ENCODE measurements around the gene CXCR2.
A peak's percentile ranks its signal among the peaks of the same experiment; 100 is the strongest.

CXCR2 gene

DNA sequence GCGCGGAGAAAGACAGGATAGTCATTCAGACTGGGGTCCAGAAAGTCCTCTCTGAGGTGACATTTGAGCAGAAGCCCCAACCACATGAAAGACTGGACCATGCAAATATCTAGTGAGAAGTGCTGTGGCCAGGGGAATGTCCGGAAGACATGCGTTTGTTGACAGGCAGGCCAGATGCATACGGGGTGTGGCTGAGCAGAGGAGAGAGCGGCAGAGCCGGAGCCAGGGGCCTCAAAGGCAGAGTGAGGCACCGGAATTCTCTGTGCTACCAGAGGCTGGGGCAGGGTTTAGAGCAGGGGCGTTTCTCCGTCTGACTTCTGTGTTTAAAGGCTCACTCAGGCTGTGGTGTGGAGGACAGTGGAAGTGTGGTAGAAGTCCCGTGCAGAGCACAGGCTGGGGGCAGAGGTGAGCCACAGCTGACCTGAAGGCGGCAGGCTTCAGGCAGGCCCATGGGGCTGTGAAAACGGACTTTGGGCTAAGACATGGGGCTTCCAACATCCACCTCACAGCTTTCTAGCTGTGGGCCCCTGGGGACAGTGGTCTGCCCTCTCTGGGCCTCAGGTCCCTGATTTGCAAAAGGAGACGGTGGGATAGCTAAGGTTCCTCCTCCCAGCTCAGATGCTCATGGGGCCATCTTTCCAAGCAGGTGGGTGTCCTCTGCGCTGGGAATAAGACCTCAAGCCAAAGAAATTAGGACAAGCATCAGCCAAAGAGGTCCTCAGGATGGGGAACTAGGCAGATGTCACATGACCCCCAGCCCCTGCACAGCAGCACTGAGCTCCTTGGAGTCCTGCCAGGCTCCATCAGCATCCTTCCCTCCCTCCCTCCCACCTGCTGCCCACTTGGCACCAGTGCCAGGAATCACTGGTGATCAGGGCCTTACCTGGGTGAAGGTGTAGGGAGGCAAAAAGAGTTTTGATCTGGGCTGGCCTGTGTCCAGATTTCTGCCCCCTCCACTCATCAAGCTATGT is 45.6 kb upstream of the CXCR2 start (continued):
- TF ChIP-seq, protein P1, sequence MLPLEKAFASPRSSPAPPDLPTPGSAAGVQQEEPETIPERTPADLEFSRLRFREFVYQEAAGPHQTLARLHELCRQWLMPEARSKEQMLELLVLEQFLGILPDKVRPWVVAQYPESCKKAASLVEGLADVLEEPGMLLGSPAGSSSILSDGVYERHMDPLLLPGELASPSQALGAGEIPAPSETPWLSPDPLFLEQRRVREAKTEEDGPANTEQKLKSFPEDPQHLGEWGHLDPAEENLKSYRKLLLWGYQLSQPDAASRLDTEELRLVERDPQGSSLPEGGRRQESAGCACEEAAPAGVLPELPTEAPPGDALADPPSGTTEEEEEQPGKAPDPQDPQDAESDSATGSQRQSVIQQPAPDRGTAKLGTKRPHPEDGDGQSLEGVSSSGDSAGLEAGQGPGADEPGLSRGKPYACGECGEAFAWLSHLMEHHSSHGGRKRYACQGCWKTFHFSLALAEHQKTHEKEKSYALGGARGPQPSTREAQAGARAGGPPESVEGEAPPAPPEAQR (tag by site-specific recombination; IDR thresholded peaks at IDR 0.05), result no peak

DNA sequence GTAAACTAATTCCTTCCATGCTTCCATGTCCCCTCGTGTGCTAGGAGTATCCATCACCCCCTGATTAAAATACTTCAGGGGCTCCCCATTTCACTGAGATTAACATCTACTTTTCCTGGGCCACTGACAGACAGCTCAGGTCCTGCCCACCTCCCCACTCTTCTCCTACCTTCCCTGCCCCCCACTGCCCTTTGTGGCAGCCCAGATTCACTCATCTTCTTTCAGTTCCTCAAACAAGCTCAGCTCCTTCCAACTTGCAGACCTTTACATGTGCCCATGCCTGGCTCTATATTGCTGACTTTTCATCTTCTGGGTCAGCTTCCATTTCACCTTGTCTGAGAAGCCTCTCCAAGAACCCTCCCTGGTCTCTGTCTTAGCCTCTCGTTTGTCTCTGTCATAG is 44.8 kb upstream of the CXCR2 start:
- ChIA-PET POLR2A (no interaction called here), CTCF (interaction anchor here (0.6 to 4.0 kb wide), 3 partner anchors 12 to 1656 kb away, joined by 3 to 19 read pairs (median 3); partner anchors contain the start of gene RUFY4)
- Histone ChIP-seq H3K36me3 (ENCODE audit: control insufficient read depth in 2 of 2, insufficient read depth in 1 of 2, low read length in 2 of 2) (no peaks in the 10 kb centered on the region), H3K4me1 (ENCODE audit: control insufficient read depth, insufficient read depth, low read length) (no peaks in the 10 kb centered on the region), H3K9me3 (ENCODE audit: control insufficient read depth, insufficient read depth, low read depth, low read length) (no peaks in the 10 kb centered on the region), H3K4me3 (ENCODE audit: low read depth, low read length) (no peak overlapping the region), H3K27ac (ENCODE audit: extremely low read depth, low read depth, low read length) (no peak overlapping the region)
- 0 out of 2 replicates have a peak, but pooled peaks have one; percentile 37 for TF ChIP-seq ZNF239 (tag by site-specific recombination; IDR thresholded peaks at IDR 0.05)
- TF ChIP-seq, protein P2, sequence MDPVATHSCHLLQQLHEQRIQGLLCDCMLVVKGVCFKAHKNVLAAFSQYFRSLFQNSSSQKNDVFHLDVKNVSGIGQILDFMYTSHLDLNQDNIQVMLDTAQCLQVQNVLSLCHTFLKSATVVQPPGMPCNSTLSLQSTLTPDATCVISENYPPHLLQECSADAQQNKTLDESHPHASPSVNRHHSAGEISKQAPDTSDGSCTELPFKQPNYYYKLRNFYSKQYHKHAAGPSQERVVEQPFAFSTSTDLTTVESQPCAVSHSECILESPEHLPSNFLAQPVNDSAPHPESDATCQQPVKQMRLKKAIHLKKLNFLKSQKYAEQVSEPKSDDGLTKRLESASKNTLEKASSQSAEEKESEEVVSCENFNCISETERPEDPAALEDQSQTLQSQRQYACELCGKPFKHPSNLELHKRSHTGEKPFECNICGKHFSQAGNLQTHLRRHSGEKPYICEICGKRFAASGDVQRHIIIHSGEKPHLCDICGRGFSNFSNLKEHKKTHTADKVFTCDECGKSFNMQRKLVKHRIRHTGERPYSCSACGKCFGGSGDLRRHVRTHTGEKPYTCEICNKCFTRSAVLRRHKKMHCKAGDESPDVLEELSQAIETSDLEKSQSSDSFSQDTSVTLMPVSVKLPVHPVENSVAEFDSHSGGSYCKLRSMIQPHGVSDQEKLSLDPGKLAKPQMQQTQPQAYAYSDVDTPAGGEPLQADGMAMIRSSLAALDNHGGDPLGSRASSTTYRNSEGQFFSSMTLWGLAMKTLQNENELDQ (tag by site-specific recombination; IDR thresholded peaks at IDR 0.05; ENCODE audit: low read depth), result no peak
- no peak for TF ChIP-seq SP2 (tag by site-specific recombination; IDR thresholded peaks at IDR 0.05)
- no peak for TF ChIP-seq ZNF600 (tag by site-specific recombination; IDR thresholded peaks at IDR 0.05)
- no peak for TF ChIP-seq ZNF157 (tag by site-specific recombination; IDR thresholded peaks at IDR 0.05)
- TF ChIP-seq ZNF585B (tag by site-specific recombination; IDR thresholded peaks at IDR 0.05), result no peak

DNA sequence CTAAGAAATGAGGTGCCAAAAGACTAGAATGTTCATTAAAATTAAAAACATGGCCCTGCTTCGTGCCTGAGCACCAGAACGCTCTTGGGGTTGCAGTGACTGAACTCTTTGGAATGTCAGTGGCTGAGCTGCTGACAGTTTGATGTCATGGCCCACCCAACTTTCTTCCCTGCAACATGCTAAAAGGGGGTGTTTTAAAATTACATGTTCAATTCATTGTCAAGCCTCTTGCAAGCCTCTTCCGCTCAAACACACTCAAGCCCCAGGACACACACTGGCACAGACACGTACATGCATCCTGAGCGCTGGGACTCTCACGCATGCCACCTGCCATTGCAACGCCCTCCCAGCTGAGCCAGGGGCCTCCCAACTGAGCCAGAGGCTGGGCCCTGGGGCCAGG is 44.1 kb upstream of the CXCR2 start:
- POLR2A ChIA-PET, result no interaction called here
- TF ChIP-seq ZNF146 (tag by site-specific recombination; IDR thresholded peaks at IDR 0.05) (no peak), MEIS1 (CRISPR knock-in tag; IDR thresholded peaks at IDR 0.05; ENCODE audit: borderline replicate concordance) (no peak), ZNF548 (tag by site-specific recombination; IDR thresholded peaks at IDR 0.05) (no peak), ZNF544 (tag by site-specific recombination; IDR thresholded peaks at IDR 0.05) (no peak), ZNF391 (tag by site-specific recombination; IDR thresholded peaks at IDR 0.05; ENCODE audit: borderline replicate concordance, low read depth) (no peak), ZBTB7A (tag by site-specific recombination; IDR thresholded peaks at IDR 0.05; ENCODE audit: low read depth) (no peak), HOXC10 (CRISPR knock-in tag; IDR thresholded peaks at IDR 0.05) (no peak), ZNF335 (tag by site-specific recombination; conservative IDR thresholded peaks at IDR 0.05) (no peak), KLF16 (tag by site-specific recombination; IDR thresholded peaks at IDR 0.05) (no peak), ZNF138 (tag by site-specific recombination; IDR thresholded peaks at IDR 0.05; ENCODE audit: borderline replicate concordance) (no peak), OSR2 (tag by site-specific recombination; IDR thresholded peaks at IDR 0.05) (no peak), ZFHX2 (tag by site-specific recombination; conservative IDR thresholded peaks at IDR 0.05) (no peak), ZFP3 (tag by site-specific recombination; IDR thresholded peaks at IDR 0.05; ENCODE audit: low read depth) (no peak)
- TF ChIP-seq, protein P3, sequence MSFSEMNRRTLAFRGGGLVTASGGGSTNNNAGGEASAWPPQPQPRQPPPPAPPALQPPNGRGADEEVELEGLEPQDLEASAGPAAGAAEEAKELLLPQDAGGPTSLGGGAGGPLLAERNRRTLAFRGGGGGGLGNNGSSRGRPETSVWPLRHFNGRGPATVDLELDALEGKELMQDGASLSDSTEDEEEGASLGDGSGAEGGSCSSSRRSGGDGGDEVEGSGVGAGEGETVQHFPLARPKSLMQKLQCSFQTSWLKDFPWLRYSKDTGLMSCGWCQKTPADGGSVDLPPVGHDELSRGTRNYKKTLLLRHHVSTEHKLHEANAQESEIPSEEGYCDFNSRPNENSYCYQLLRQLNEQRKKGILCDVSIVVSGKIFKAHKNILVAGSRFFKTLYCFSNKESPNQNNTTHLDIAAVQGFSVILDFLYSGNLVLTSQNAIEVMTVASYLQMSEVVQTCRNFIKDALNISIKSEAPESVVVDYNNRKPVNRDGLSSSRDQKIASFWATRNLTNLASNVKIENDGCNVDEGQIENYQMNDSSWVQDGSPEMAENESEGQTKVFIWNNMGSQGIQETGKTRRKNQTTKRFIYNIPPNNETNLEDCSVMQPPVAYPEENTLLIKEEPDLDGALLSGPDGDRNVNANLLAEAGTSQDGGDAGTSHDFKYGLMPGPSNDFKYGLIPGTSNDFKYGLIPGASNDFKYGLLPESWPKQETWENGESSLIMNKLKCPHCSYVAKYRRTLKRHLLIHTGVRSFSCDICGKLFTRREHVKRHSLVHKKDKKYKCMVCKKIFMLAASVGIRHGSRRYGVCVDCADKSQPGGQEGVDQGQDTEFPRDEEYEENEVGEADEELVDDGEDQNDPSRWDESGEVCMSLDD (tag by site-specific recombination; IDR thresholded peaks at IDR 0.05), result no peak
- TF ChIP-seq, protein P4, sequence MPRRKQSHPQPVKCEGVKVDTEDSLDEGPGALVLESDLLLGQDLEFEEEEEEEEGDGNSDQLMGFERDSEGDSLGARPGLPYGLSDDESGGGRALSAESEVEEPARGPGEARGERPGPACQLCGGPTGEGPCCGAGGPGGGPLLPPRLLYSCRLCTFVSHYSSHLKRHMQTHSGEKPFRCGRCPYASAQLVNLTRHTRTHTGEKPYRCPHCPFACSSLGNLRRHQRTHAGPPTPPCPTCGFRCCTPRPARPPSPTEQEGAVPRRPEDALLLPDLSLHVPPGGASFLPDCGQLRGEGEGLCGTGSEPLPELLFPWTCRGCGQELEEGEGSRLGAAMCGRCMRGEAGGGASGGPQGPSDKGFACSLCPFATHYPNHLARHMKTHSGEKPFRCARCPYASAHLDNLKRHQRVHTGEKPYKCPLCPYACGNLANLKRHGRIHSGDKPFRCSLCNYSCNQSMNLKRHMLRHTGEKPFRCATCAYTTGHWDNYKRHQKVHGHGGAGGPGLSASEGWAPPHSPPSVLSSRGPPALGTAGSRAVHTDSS (tag by site-specific recombination; IDR thresholded peaks at IDR 0.05), result no peak
- Histone ChIP-seq H3K4me3 (ENCODE audit: low read depth, low read length) (no peak overlapping the region), H3K36me3 (ENCODE audit: control insufficient read depth in 2 of 2, insufficient read depth in 1 of 2, low read length in 2 of 2) (no peaks in the 10 kb centered on the region), H3K27ac (ENCODE audit: extremely low read depth, low read depth, low read length) (no peak overlapping the region), H3K4me1 (ENCODE audit: control insufficient read depth, insufficient read depth, low read length) (no peaks in the 10 kb centered on the region), H3K9me3 (ENCODE audit: control insufficient read depth, insufficient read depth, low read depth, low read length) (no peaks in the 10 kb centered on the region; the same call in 1 of the 2 replicates)
- CTCF ChIA-PET, result interaction anchor here (0.6 to 4.0 kb wide), 4 partner anchors 12 to 1657 kb away, joined by 3 to 19 read pairs (median 3); partner anchors contain the start of gene RUFY4

All from HEK293 (cell line).